Psoas muscle (tissue), 8 donors: ENCODE data around the gene ABHD2. TPM values are rescaled to one million over a fixed set of nuclear protein-coding genes. Genes with fewer than 3 reads are reported as not detected.
A peak's percentile ranks its signal among the peaks of the same experiment; 100 is the strongest.

ENCODE experiments used
- ATAC-seq, 4 donors: fragments of 200-7000 bp; cut with Tn5 transposase; one replicate each; pipeline ENCODE4 v1.9.1; 2020; ENCODE audit warnings: moderate library complexity in 3 of 4, mild to moderate bottlenecking in 2 of 4
- DNase-seq, 2 donors: peaks; one replicate each; pipeline ENCODE4 v3.0.0-alpha.2; 2020
- H3K27ac ChIP-seq: fragments of 200-600 bp; one replicate; pipeline ENCODE4 v1.8.0; 2022
- H3K27me3 ChIP-seq, 3 donors: fragments of 200-600 bp in 1 of 3; one replicate each; pipeline versions ENCODE4 v1.6.1 to v1.8.0; 2013 to 2022; ENCODE audit warnings: low read length in 2 of 3, mild to moderate bottlenecking in 2 of 3, moderate library complexity in 1 of 3; ENCODE audit not compliant: insufficient read depth in 3 of 3
- H3K36me3 ChIP-seq, 2 donors: fragments of 200-600 bp in 1 of 2; one replicate each; pipeline versions ENCODE4 v1.6.1 to v1.8.0; 2013 to 2022; ENCODE audit warnings: low read depth in 1 of 2, mild to moderate bottlenecking in 1 of 2, moderate library complexity in 1 of 2; ENCODE audit not compliant: insufficient read depth in 1 of 2
- H3K4me1 ChIP-seq: fragments of 200-600 bp; one replicate; pipeline ENCODE4 v1.8.0; 2022
- H3K4me3 ChIP-seq: fragments of 200-600 bp; one replicate; pipeline ENCODE4 v1.8.0; 2022; ENCODE audit warnings: mild to moderate bottlenecking
- H3K9me3 ChIP-seq: fragments of 200-600 bp; one replicate; pipeline ENCODE4 v1.8.0; 2022
- CTCF ChIP-seq: fragments of 200-600 bp; IDR thresholded peaks from one replicate; pipeline ENCODE4 v1.8.0; 2022; ENCODE audit warnings: antibody characterized with exemption
- WGBS, 3 donors: extraction: QIAGEN DNeasy Blood & Tissue Kit; methylation state at CpG; one replicate each; pipeline versions ENCODE4 v1.1.6 to v1.1.7; 2013; 5-methylcytosine and 5-hydroxymethylcytosine counted together
- intact Hi-C, 2 donors: fragments of 100-400 bp; cut with DNase I; formaldehyde crosslinking; loops; one replicate each; pipeline versions ENCODE4 v1.11.0 to v1.14.2; 2022
- polyA plus RNA-seq, 3 donors: library from polyadenylated mRNA; stranded (reverse); fragments of 200-250 nt; gene quantifications; one replicate each; pipeline ENCODE4 v1.2.3, GENCODE V29; 2013
- total RNA-seq, 4 donors: library from RNA; stranded (reverse); fragmentation: NEBNext Ultra II Directional in 2 of 4; extraction: Animal tissue kit (Norgen Biotek cat#: 25700) in 2 of 4; gene quantifications; one replicate each; pipeline versions ENCODE4 v1.2.1 to v1.2.4, GENCODE V29; 2021 to 2023
- donor health status: healthy with polysubstance abuse.
- donor health status: DM: no; HTN: no; CAD: no; lungs with moderate emphysema.
- donor health status: Bipolar disorder and iron deficiency.
- donor health status: healthy.
- donor health status: DM: yes; HTN: yes; CAD: no.
- donor health status: DM: no; HTN: no; CAD: no.
- donor health status: DM: no; HTN: no; CAD: no.
- donor health status: DM: yes; HTN: yes; CAD: no.

Gene ABHD2
- total and polyA plus RNA-seq, 7 donors, result 10.8 to 215 (median 66.1) TPM

GRCh38 chr15:89196994-89197393 lies 108.7 kb downstream of the ABHD2 start:
- DNase-seq (no peak), ATAC-seq (no peak)
- Histone ChIP-seq H3K4me3 (no peak overlapping the region), H3K36me3 (peaks cover 0 to 96% of the 10 kb centered on the region in 2 donors), H3K27me3 (no peaks in the 10 kb centered on the region), H3K4me1 (no peaks in the 10 kb centered on the region), H3K27ac (no peak overlapping the region), H3K9me3 (no peaks in the 10 kb centered on the region)
- 46 to 54% (median 50%) methylated on average over 7 of the region's 7 CpGs for WGBS, 3 donors
- no peak for TF ChIP-seq CTCF
- intact Hi-C loops, result no loop called here

GRCh38 chr15:89197503-89197971 lies 109.3 kb downstream of the ABHD2 start:
- Histone ChIP-seq H3K4me1 (no peaks in the 10 kb centered on the region), H3K4me3 (no peak overlapping the region), H3K9me3 (no peaks in the 10 kb centered on the region), H3K27ac (no peak overlapping the region), H3K36me3 (peaks cover 0 to 90% of the 10 kb centered on the region in 2 donors), H3K27me3 (no peaks in the 10 kb centered on the region)
- DNase-seq (no peak), ATAC-seq (peak in 3 of 4 donors; percentile 38 to 57 (median 39))
- intact Hi-C loops, result no loop called here
- no peak for TF ChIP-seq CTCF
- 47 to 49% (median 48%) methylated on average over 4 of the region's 4 CpGs for WGBS, 3 donors

GRCh38 chr15:89198196-89198595 lies 109.9 kb downstream of the ABHD2 start:
- H3K27ac ChIP-seq, result no peak overlapping the region
- ATAC-seq (no peak), DNase-seq (no peak)
- no peak for TF ChIP-seq CTCF
- 85 to 90% (median 88%) methylated on average over 2 of the region's 2 CpGs for WGBS, 3 donors
- intact Hi-C loops, result no loop called here
- no peaks in the 10 kb centered on the region for H3K4me1 ChIP-seq
- H3K27me3 ChIP-seq, result no peaks in the 10 kb centered on the region
- H3K36me3 ChIP-seq, result peaks cover 0 to 84% of the 10 kb centered on the region in 2 donors
- no peak overlapping the region for H3K4me3 ChIP-seq
- no peaks in the 10 kb centered on the region for H3K9me3 ChIP-seq

GRCh38 chr15:89198934-89199333 lies 110.7 kb downstream of the ABHD2 start:
- Histone ChIP-seq H3K4me3 (no peak overlapping the region), H3K9me3 (no peaks in the 10 kb centered on the region), H3K4me1 (no peaks in the 10 kb centered on the region), H3K27ac (no peak overlapping the region), H3K36me3 (peaks cover 0 to 76% of the 10 kb centered on the region in 2 donors), H3K27me3 (no peaks in the 10 kb centered on the region)
- 75 to 80% (median 77%) methylated on average over 3 of the region's 3 CpGs for WGBS, 3 donors
- ATAC-seq (no peak), DNase-seq (no peak)
- intact Hi-C loops, result no loop called here
- no peak for TF ChIP-seq CTCF

GRCh38 chr15:89199746-89200145 lies 111.5 kb downstream of the ABHD2 start:
- Histone ChIP-seq H3K4me1 (no peaks in the 10 kb centered on the region), H3K36me3 (peaks cover 0 to 68% of the 10 kb centered on the region in 2 donors), H3K27me3 (no peaks in the 10 kb centered on the region), H3K4me3 (no peak overlapping the region), H3K27ac (no peak overlapping the region), H3K9me3 (no peaks in the 10 kb centered on the region)
- intact Hi-C loops, result loop anchor here in 1 of 2 donors (10.0 kb wide), 1 partner anchor 235 kb away; no protein-coding TSS in a partner anchor
- DNase-seq (no peak), ATAC-seq (no peak)
- TF ChIP-seq CTCF, result no peak
- WGBS, 3 donors, result 50 to 52% (median 50%) methylated on average over 6 of the region's 6 CpGs
